ENCODE measurements around the gene TECRL.

TECRL gene

DNA sequence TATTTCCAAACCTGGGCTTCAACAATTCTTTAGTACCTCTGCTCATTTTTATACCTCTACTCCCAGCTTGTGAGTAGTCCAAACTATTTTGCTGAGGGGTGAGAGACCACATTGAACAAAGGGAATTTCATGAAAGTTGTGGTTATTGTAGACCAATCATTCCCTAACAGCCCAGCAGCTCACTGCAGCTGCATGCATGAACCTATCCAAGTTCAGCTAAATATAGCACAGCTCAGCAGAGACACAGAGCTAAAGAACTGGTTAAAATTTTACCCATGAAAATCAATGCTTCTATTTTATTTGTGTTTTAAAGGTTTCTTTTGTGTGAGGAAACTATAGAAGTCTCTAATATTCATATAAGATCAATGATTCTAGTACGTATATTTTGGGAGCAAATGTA, 82.7 kb downstream of the TECRL start:
- DNase-seq, result no peak

DNA sequence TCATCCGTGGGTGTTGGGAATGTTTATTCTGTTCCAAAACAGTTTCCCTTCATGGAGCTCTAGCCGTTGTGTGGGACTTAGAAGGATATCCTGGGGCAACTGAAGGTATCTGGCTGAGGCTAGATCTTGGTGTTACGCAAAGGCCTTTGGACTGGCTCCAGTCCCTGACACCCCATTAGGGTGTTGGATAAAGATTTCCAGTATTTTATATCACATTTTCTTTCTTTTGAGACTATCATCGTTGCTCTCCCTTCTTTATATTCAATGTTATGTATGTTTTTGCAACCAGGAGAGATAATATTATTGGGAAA, 103.0 kb downstream of the TECRL start:
- DNase-seq, result no peak

DNA sequence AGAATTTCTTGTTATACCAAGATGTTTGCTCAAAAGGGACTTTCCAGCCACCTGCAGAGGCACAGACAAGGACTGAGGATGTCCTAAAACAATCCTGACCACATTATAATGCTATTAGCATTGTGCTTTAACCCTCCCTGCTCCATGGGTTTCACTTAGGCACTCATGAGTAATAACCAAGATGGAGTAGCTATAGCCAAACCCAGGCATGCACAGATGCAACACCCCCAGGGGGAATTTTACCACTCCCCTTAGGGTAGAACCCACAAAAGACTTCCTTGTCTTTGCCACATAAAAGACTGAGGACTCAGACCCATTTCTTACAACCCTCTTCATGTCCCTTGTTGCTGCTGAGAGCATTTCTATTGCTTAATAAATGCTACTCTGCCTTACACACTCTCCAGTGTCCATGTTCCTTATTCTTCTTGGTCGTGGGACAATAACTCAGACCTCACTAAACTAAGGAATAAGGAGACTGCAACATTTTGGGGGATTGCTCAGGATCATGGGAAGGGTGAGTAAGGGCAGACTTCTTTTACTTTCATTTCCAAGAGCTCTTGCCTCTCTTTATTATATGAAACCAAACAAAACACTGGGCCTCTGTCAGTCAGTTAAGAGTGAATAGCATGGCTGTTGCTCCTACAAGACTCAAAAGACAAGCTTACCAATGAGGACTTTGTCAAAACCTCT, 103.5 kb downstream of the TECRL start:
- no peak for DNase-seq

DNA sequence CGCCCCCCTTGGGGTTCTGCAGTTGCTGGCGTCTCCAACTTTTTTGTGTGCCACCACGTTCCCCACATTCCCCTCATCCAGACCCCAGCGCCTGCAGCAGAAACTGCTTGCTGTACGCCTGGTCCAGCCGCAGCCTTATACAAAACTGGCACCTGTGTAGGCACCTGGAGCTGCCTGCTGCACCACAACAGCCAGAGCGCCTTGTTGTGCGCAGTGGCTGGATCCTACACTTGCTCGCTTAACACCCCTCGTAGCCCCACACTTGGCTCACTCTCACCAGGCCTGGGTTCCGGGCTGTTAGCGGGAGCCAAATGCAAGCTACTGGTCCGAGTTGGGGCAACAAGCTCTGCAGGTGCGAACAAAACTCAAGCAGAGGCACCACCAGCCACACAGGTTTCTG, 136.8 kb downstream of the TECRL start:
- peak; percentile 10 for DNase-seq

DNA sequence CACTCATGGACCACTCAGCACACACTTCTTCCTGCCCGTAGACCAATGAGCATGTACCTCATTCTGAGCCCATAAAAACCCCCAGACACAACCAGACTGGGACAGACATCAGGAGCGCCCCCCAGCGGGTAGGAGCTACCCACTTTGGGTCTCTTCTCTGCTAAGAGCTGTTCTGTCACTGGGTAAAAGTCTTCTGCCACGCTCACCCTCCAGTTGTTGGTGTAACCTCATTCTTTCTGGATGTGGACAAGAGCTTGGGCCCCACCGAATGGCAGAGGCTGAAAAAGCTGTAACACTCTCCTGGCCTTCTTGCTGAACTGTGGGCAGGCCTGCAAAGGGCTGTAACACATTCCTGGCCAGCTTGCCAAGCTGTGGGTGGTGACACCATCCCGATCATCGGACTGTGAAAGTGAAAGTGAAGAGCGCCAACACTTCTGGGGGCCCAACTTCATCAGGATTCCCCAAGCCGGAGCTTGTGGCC, 137.6 kb downstream of the TECRL start:
- peak; percentile 41 for DNase-seq

DNA sequence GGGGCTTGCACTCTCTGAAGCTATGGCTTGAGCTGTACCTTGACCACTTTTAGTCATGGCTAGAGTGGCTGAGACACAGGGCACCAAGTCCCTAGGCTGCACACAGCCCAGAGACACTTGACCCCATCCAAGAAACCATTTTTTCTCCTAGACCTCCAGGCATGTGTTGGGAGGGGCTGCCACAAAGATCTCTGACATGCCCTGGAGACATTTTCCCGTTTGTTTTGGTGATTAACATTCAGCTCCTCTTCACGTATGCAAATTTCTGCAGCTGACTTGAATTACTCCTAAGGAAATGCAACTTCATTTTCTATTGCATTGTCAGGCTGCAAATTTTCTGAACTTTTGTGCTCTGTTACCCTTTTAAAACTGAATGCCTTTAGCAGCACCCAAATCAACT, 142.6 kb downstream of the TECRL start:
- DNase-seq, result no peak

DNA sequence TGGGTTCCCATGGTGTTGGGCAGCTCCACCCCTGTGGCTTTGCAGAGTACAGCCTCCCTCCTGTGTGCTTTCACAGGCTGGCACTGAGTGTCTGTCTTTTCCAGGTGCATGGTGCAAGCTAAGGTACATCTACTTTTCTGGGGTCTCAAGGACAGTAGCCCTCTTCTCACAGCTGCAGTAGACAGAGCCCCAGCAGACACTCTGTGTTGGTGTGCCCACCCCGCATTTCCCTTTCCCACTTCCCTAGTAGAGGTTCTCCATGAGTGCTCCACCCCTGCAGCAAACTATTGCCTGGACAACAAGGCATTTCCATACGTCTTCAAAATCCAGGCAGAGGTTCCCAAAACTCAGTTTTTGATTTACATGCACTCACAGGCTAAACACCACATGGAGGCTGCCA, 143.0 kb downstream of the TECRL start:
- no peak for DNase-seq

DNA sequence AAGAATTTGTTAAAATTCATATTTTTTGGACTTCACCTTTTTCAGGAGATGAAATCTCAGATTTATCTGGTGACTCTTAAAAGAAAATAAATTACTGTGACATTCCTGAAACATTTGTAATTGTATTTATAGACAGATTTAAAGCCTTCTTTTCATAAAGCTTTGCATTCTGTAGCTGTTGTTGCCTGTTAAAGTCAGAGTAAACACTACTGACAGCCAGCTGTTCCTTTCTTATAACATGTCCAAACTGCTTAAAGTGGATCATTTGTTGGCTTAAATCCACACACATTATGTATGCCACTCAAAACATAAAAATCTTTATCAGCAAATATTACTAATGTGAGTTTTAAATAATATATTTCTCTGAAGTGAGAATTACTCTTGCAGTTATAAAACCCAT, 157.5 kb downstream of the TECRL start:
- DNase-seq, result no peak

DNA sequence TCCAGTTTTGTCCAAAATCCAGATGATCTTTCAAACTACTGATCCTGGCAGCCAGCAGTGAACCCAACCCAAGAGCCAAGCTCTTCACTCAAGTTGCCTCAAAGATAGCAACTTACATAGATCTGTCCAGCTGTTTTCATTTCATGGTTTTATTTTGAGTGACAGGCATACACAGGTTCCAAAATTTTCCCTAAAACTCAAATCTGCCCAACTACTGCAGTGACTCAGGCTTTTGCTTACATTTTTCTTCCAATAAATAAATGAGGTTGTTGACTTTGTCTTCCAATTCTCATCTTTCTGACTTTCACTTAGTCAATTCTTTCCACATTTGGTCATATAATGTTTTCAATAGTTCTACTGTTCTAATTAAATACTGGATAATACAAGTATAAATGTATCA, 158.8 kb downstream of the TECRL start:
- no peak for DNase-seq

DNA sequence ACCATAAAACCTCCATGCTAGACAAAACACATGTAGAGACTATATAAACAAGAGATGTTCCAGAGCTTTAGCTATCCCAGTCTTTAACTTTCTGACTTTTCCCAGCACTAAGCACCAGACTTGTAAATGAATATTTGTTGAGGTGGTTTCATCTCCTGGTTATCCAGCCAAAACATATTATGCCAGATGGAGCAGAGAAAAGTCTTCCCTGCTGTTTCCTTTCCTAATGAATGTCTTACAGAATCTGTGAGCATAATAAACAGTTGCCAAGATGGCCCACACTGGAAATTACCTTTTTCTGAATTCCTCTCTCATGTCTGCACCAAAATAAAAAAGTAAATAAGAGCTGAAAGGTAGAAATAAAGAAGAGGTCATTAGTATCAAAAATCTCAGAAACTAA, 159.2 kb downstream of the TECRL start:
- DNase-seq, result no peak

DNA sequence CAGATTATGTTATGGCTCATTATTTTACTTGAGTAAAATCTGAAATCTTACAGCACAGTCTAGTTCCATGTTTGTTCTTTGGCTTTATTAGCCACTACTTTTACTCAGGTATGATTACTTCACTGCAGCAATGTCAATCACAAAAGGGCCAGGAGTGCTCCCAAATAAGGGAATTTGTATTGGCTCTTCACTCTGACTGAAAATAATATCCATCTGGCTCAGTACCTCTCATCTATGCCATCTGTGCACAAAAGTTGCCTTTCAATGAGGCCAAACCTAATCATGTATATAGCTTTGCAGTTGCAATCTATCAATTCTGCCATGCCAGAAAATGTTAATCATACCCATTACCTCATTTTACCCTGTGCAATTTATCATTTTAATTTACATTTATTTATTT, 161.1 kb downstream of the TECRL start:
- no peak for DNase-seq

DNA sequence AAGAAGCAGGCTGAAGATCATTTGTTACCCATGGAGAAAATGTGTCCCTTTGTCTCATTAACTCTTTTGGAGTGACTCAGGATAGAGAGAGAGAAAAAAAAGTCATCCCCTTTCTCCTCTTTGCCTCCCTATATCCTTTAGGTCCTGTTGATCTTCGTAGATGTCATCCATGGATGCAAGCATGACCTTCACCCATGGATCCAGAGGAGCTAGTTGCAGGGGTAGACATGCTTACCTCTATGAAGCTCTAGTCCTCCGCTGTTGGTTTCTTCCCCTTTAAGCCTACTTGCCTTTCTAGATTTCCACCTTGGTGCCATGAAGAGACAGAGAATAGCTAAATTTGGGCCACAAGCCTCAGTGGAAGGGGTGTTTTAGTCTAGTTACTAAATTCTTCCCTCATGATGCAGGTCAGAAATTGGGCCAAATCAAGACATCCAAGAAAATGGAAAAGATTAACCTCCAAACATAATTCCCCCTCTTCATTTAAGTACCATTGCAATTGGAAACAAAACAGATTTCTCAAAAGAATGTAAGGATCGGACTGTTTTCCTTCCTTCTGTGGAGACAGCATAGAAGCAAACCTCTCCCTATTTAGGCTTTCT, 178.4 kb downstream of the TECRL start:
- no peak for DNase-seq
